ENCODE results near the gene AFP.

The AFP gene

DNA sequence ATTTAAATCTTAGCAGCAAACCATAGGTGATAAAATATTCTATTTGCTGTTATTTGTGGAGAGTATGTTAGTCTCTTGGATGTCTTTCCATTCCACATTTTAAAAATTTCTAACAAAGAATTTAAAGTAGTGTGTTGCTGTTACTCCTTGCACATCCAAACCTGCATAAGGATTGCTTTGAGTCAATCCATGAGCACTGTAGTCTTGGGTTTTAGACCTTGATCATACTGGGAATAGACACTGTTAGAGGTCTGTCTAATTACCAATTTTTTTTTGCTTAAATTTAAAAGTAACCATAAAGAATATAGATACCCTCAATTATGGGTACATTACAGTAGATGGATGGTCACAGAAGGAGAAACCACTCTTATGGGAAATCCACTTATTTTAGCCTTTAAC is 1.5 kb downstream of the AFP start (continued):
- TF ChIP-seq ZC3H10 (CRISPR knock-in tag; IDR thresholded peaks at IDR 0.05) (no peak), ARNTL (CRISPR knock-in tag; IDR thresholded peaks at IDR 0.05; ENCODE audit: borderline replicate concordance, low read depth) (no peak), TCF4 (CRISPR knock-in tag; IDR thresholded peaks at IDR 0.05; ENCODE audit: borderline replicate concordance) (no peak), CSDC2 (CRISPR knock-in tag; IDR thresholded peaks at IDR 0.05) (no peak), ESRRG (CRISPR knock-in tag; IDR thresholded peaks at IDR 0.05) (no peak), SNAI2 (CRISPR knock-in tag; IDR thresholded peaks at IDR 0.05) (no peak)
- TF ChIP-seq, protein P1, sequence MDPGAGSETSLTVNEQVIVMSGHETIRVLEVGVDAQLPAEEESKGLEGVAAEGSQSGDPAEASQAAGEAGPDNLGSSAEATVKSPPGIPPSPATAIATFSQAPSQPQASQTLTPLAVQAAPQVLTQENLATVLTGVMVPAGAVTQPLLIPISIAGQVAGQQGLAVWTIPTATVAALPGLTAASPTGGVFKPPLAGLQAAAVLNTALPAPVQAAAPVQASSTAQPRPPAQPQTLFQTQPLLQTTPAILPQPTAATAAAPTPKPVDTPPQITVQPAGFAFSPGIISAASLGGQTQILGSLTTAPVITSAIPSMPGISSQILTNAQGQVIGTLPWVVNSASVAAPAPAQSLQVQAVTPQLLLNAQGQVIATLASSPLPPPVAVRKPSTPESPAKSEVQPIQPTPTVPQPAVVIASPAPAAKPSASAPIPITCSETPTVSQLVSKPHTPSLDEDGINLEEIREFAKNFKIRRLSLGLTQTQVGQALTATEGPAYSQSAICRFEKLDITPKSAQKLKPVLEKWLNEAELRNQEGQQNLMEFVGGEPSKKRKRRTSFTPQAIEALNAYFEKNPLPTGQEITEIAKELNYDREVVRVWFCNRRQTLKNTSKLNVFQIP (CRISPR knock-in tag; IDR thresholded peaks at IDR 0.05; ENCODE audit: borderline replicate concordance, low read depth): no peak

DNA sequence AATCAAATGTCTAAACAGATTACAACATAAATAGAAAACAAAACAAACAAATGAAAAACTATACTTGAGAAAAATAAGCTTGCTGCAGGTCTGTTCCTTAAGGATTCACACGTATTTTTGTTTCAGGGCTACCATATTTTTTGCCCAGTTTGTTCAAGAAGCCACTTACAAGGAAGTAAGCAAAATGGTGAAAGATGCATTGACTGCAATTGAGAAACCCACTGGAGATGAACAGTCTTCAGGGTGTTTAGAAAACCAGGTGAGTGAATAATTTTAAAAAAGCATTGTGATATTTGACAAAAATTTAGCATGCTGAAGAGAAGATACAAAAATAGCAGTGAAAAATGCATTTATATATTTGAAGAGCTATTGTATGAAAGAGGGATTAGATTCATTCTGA is 2.0 kb downstream of the AFP start:
- no peak for TF ChIP-seq RARB (CRISPR knock-in tag; IDR thresholded peaks at IDR 0.05)
- TF ChIP-seq TCF4 (CRISPR knock-in tag; IDR thresholded peaks at IDR 0.05; ENCODE audit: borderline replicate concordance): no peak
- TF ChIP-seq ZNF565 (CRISPR knock-in tag; conservative IDR thresholded peaks at IDR 0.05; ENCODE audit: low read depth): no peak
- no peak for TF ChIP-seq ARNTL (CRISPR knock-in tag; IDR thresholded peaks at IDR 0.05; ENCODE audit: borderline replicate concordance, low read depth)
- TF ChIP-seq, protein P1 (CRISPR knock-in tag; IDR thresholded peaks at IDR 0.05; ENCODE audit: borderline replicate concordance, low read depth): no peak
- no peak for TF ChIP-seq BACH2 (CRISPR knock-in tag; IDR thresholded peaks at IDR 0.05; ENCODE audit: borderline replicate concordance)
- TF ChIP-seq, protein P2, sequence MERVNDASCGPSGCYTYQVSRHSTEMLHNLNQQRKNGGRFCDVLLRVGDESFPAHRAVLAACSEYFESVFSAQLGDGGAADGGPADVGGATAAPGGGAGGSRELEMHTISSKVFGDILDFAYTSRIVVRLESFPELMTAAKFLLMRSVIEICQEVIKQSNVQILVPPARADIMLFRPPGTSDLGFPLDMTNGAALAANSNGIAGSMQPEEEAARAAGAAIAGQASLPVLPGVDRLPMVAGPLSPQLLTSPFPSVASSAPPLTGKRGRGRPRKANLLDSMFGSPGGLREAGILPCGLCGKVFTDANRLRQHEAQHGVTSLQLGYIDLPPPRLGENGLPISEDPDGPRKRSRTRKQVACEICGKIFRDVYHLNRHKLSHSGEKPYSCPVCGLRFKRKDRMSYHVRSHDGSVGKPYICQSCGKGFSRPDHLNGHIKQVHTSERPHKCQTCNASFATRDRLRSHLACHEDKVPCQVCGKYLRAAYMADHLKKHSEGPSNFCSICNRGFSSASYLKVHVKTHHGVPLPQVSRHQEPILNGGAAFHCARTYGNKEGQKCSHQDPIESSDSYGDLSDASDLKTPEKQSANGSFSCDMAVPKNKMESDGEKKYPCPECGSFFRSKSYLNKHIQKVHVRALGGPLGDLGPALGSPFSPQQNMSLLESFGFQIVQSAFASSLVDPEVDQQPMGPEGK (CRISPR knock-in tag; IDR thresholded peaks at IDR 0.05; ENCODE audit: borderline replicate concordance): no peak
- TF ChIP-seq OSR1 (CRISPR knock-in tag; IDR thresholded peaks at IDR 0.05): no peak
- TF ChIP-seq TOX (CRISPR knock-in tag; IDR thresholded peaks at IDR 0.05; ENCODE audit: borderline replicate concordance): no peak
- TF ChIP-seq ZFP3 (CRISPR knock-in tag; IDR thresholded peaks at IDR 0.05): no peak
- TF ChIP-seq, protein P3, sequence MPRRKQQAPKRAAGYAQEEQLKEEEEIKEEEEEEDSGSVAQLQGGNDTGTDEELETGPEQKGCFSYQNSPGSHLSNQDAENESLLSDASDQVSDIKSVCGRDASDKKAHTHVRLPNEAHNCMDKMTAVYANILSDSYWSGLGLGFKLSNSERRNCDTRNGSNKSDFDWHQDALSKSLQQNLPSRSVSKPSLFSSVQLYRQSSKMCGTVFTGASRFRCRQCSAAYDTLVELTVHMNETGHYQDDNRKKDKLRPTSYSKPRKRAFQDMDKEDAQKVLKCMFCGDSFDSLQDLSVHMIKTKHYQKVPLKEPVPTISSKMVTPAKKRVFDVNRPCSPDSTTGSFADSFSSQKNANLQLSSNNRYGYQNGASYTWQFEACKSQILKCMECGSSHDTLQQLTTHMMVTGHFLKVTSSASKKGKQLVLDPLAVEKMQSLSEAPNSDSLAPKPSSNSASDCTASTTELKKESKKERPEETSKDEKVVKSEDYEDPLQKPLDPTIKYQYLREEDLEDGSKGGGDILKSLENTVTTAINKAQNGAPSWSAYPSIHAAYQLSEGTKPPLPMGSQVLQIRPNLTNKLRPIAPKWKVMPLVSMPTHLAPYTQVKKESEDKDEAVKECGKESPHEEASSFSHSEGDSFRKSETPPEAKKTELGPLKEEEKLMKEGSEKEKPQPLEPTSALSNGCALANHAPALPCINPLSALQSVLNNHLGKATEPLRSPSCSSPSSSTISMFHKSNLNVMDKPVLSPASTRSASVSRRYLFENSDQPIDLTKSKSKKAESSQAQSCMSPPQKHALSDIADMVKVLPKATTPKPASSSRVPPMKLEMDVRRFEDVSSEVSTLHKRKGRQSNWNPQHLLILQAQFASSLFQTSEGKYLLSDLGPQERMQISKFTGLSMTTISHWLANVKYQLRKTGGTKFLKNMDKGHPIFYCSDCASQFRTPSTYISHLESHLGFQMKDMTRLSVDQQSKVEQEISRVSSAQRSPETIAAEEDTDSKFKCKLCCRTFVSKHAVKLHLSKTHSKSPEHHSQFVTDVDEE (CRISPR knock-in tag; IDR thresholded peaks at IDR 0.05): no peak
- TF ChIP-seq SNAI2 (CRISPR knock-in tag; IDR thresholded peaks at IDR 0.05): no peak
- TF ChIP-seq, protein P4, sequence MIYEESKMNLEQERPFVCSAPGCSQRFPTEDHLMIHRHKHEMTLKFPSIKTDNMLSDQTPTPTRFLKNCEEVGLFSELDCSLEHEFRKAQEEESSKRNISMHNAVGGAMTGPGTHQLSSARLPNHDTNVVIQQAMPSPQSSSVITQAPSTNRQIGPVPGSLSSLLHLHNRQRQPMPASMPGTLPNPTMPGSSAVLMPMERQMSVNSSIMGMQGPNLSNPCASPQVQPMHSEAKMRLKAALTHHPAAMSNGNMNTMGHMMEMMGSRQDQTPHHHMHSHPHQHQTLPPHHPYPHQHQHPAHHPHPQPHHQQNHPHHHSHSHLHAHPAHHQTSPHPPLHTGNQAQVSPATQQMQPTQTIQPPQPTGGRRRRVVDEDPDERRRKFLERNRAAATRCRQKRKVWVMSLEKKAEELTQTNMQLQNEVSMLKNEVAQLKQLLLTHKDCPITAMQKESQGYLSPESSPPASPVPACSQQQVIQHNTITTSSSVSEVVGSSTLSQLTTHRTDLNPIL (CRISPR knock-in tag; IDR thresholded peaks at IDR 0.05; ENCODE audit: low read depth): no peak
- no peak for TF ChIP-seq GLIS3 (CRISPR knock-in tag; IDR thresholded peaks at IDR 0.05)
- TF ChIP-seq ZC3H10 (CRISPR knock-in tag; IDR thresholded peaks at IDR 0.05): no peak
- no peak for TF ChIP-seq CSDC2 (CRISPR knock-in tag; IDR thresholded peaks at IDR 0.05)
- no peak for TF ChIP-seq ISL1 (CRISPR knock-in tag; IDR thresholded peaks at IDR 0.05)
- no peak for TF ChIP-seq ZFP30 (CRISPR knock-in tag; IDR thresholded peaks at IDR 0.05)
- TF ChIP-seq ZNF70 (CRISPR knock-in tag; IDR thresholded peaks at IDR 0.05): no peak
- ATAC-seq: no peak

DNA sequence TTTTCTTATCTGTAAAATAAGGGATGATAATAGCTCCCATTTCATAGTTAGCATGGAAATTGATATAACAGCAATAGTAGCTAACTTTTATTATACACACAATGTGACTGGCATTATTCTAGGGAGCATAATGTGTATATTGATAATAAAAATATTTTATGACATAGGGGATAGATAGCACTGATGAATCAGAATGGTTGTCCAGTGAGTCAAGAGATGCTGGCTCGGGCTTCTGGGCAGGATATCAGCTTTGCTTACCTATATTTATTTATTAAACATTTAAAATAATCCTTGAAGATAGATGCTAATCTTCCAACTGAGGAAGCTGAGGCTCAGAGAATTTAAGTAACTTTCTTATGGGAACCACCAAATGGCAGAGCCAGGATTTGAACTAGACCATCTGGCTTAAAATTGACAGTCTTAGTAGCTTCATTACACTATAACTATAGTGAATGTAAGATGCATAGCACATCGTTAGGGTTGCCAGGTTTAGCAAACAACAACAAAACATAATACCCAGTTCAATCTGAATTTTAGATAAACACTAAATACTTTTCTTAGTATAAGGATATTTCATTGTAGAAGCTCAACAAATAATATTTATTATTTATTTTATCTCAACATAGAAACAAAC is 2.7 kb downstream of the AFP start:
- ATAC-seq: no peak
- TF ChIP-seq BACH2 (CRISPR knock-in tag; IDR thresholded peaks at IDR 0.05; ENCODE audit: borderline replicate concordance) (no peak), ZNF70 (CRISPR knock-in tag; IDR thresholded peaks at IDR 0.05) (no peak), CSDC2 (CRISPR knock-in tag; IDR thresholded peaks at IDR 0.05) (no peak), GLIS3 (CRISPR knock-in tag; IDR thresholded peaks at IDR 0.05) (no peak), OSR1 (CRISPR knock-in tag; IDR thresholded peaks at IDR 0.05) (no peak), TOX (CRISPR knock-in tag; IDR thresholded peaks at IDR 0.05; ENCODE audit: borderline replicate concordance) (no peak), TCF4 (CRISPR knock-in tag; IDR thresholded peaks at IDR 0.05; ENCODE audit: borderline replicate concordance) (no peak), PPARA (CRISPR knock-in tag; IDR thresholded peaks at IDR 0.05; ENCODE audit: borderline replicate concordance) (no peak), ZC3H10 (CRISPR knock-in tag; IDR thresholded peaks at IDR 0.05) (no peak), SNAI2 (CRISPR knock-in tag; IDR thresholded peaks at IDR 0.05) (no peak), ARNTL (CRISPR knock-in tag; IDR thresholded peaks at IDR 0.05; ENCODE audit: borderline replicate concordance, low read depth) (no peak), ESRRG (CRISPR knock-in tag; IDR thresholded peaks at IDR 0.05) (no peak)
- TF ChIP-seq, protein P1 (CRISPR knock-in tag; IDR thresholded peaks at IDR 0.05; ENCODE audit: borderline replicate concordance, low read depth): no peak
- TF ChIP-seq, protein P5, sequence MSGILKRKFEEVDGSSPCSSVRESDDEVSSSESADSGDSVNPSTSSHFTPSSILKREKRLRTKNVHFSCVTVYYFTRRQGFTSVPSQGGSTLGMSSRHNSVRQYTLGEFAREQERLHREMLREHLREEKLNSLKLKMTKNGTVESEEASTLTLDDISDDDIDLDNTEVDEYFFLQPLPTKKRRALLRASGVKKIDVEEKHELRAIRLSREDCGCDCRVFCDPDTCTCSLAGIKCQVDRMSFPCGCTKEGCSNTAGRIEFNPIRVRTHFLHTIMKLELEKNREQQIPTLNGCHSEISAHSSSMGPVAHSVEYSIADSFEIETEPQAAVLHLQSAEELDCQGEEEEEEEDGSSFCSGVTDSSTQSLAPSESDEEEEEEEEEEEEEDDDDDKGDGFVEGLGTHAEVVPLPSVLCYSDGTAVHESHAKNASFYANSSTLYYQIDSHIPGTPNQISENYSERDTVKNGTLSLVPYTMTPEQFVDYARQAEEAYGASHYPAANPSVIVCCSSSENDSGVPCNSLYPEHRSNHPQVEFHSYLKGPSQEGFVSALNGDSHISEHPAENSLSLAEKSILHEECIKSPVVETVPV (CRISPR knock-in tag; IDR thresholded peaks at IDR 0.05): no peak
